ENCODE measurements around the gene STIP1. TPM values are rescaled to one million over a fixed set of nuclear protein-coding genes. Genes with fewer than 3 reads are reported as not detected.

Gene STIP1
- total and polyA plus RNA-seq, 2 of the 4 experiments (the other 2 are of a cell fraction): 201 to 489 TPM

DNA sequence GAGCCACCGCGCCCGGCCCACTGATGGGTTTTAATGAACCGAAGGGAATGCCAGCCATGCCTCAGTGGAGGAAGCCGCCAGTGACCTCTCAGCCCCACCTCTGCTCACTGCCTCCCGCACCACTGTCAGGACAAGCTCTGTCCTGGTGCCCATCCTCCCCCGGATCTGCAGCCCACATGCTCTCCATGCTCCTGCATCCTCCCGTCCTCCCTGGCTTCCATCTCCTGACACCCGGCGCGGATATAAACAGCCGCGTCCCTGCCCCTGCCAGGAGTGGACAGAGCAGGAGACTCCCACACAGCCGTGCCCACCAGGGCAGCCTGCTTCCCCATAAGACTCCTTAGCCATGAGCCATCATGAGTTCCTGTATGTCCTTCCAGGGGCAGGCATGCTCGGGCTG is 46.9 kb upstream of the STIP1 start:
- no peak overlapping the region for H2AK5ac ChIP-seq (ENCODE audit: low read depth, low read length)
- no peaks in the 10 kb centered on the region; the same call in 1 of the 2 replicates for H4K20me1 ChIP-seq (ENCODE audit: insufficient read depth, low read length)
- no peak overlapping the region for H3K23ac ChIP-seq (ENCODE audit: low read depth, low read length)
- no peak overlapping the region; the same call in 1 of the 2 replicates for H3K14ac ChIP-seq (replicated peaks; ENCODE audit: low read depth, low read length)
- H3K4me1 ChIP-seq (ENCODE audit: control insufficient read depth, insufficient read depth, low read length): no peaks in the 10 kb centered on the region
- ChIA-PET POLR2A (ENCODE audit: unreplicated experiment) (no interaction called here), CTCF (no interaction called here)
- no peak overlapping the region for H3K4me2 ChIP-seq (ENCODE audit: low read depth, low read length)
- 51% methylated on average over 8 of the region's 15 CpGs; no CpG with 5 or more reads in 1 of the 2 experiments for WGBS, 2 experiments (ENCODE audit: extremely low coverage in 2 of 2, insufficient read length in 1 of 2)
- no peak overlapping the region for H3K9ac ChIP-seq (ENCODE audit: low read depth, low read length)
- in situ Hi-C loops (cut with MboI; ENCODE audit: low sequenced_read_pairs) (no loop called here), intact Hi-C loops (cut with micrococcal nuclease) (no loop called here), dilution Hi-C loops (cut with HindIII; ENCODE audit: low sequenced_read_pairs, unreplicated experiment) (no loop called here)
- H2BK20ac ChIP-seq (ENCODE audit: low read depth, low read length): no peak overlapping the region
- no peaks in the 10 kb centered on the region for H3K36me3 ChIP-seq (ENCODE audit: control insufficient read depth, insufficient read depth, low read length)
- TF ChIP-seq RFX5 (IDR thresholded peaks at IDR 0.05; ENCODE audit: low read depth, low read length): no peak
- no peak for TF ChIP-seq CEBPB (IDR thresholded peaks at IDR 0.05; ENCODE audit: low read depth, low read length)
- TF ChIP-seq USF2 (IDR thresholded peaks at IDR 0.05; ENCODE audit: low read depth, low read length): no peak
- BruUV-seq (replicated peaks): no TSS peak
- H3K27me3 ChIP-seq (ENCODE audit: control insufficient read depth, insufficient read depth, low read length): no peaks in the 10 kb centered on the region
- no peaks in the 10 kb centered on the region for H3K9me3 ChIP-seq (ENCODE audit: control insufficient read depth, insufficient read depth, low read length)
- H2BK120ac ChIP-seq (ENCODE audit: low read depth, low read length): 0 out of 2 replicates have a peak overlapping the region, but pooled peaks have one; percentile 8
- H2BK15ac ChIP-seq (ENCODE audit: low read depth, low read length): no peak overlapping the region
- H3K4ac ChIP-seq (ENCODE audit: low read depth, low read length): no peak overlapping the region
- H3K4me3 ChIP-seq (ENCODE audit: insufficient read depth, low read depth, low read length): no peak overlapping the region
- no peak overlapping the region for H2AK9ac ChIP-seq (replicated peaks; ENCODE audit: low read depth, low read length, poor library complexity)
- ATAC-seq (ENCODE audit: low read depth) (no peak), DNase-seq (no peak)
- no peak overlapping the region for H2BK5ac ChIP-seq (ENCODE audit: low read depth, low read length, poor library complexity, severe bottlenecking)
- no peaks in the 10 kb centered on the region for H3K9me1 ChIP-seq (ENCODE audit: insufficient read depth, low read length)
- no peak overlapping the region for H3K56ac ChIP-seq (ENCODE audit: extremely low read depth, insufficient read depth, low read length)
- H2AFZ ChIP-seq (replicated peaks; ENCODE audit: low read length, poor library complexity): peak overlapping the region; percentile 58
- H3K79me1 ChIP-seq (ENCODE audit: low read depth in 1 of 2, low read length in 2 of 2): no peaks in the 10 kb centered on the region; a peak in 1 of 4 replicates
- H4K8ac ChIP-seq (ENCODE audit: low read depth in 2 of 2, low read length in 2 of 2): no peak overlapping the region
- H3K27ac ChIP-seq (ENCODE audit: insufficient read depth, low read length): no peak overlapping the region
- H4K91ac ChIP-seq (ENCODE audit: insufficient read depth, low read depth, low read length): no peak overlapping the region
- H3K18ac ChIP-seq (ENCODE audit: low read depth, low read length): no peak overlapping the region
- no peak overlapping the region for H4K5ac ChIP-seq (ENCODE audit: low read depth, low read length)
